GM15510 (cell line): ENCODE measurements around the gene F11R.

ENCODE experiments used
- POLR2A ChIP-seq: IDR thresholded peaks from 3 replicates; pipeline ENCODE4 v1.6.1; 2011; ENCODE audit warnings: borderline replicate concordance; ENCODE audit not compliant: insufficient read length; ENCODE audit errors: extremely low read depth

F11R gene

DNA sequence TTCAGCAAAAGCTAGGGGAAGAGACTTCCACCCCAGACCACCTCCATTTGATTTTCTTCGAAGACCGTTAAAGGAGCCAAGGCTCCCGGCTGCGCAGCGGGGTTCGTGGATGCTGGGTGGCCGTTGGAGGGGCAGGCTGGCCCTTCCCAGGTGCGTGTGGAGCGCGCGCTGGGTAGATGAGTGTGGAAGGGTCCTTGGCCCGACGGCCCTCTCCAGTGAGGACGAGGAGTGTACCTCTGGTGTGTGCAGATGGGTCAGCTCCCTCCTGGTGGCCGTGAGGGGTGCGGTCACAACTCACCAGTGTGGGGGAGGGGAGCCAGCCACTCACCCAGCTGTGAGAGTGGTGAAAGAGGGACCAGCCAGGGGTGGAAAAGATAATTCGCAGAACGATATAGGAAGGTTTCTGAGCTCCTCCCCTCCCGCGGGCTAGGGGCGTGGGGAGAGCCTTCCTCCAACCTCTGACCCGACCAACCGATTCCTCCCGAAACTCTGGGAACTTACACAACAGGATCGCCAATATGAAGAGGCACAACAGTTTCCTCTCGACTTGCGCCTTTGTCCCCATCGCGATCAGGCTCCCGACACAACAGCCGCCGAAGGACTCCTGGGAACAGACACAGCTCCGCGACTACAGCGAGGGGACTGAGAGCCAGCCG, at the start of gene F11R:
TSS of gene F11R (minus strand) at position 644 of the 656 bp plus-strand sequence. CDS start at position 565, 79 bp downstream.
- no peak for TF ChIP-seq POLR2A

DNA sequence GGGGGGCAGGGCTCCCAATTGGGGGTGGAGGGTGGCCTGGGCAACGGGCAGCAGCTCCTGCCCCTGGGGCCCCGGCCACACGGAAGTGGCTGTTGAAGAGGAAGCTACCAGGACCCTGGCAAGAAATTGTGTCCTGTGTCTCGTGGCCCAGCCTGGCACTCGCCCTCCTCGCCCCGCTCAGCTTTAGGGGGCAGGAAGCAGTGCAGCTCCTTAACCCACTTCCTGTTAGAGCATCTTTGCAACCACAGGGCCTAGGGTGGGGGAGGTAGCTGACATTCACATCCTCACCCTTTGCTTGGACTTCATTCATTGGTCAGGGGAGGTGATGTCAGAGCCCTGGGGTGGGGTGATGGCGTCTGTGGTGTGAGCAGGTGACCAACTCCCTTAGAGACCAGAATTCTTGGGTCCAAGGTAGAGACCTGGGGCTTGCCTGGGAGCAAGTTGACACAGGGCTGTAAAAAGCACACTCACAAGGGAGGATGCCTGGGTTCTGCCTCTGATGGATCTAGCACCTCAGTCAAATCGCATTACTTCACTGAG, 48.8 kb upstream of the F11R start, which contains the start of gene ARHGAP30:
TSS of gene ARHGAP30 (minus strand) at position 161 of the 540 bp plus-strand sequence. CDS start 267 bp downstream, outside the sequence.
- TF ChIP-seq POLR2A, result peak; percentile 79

- no peak for TF ChIP-seq POLR2A
Measured at GRCh38 chr1:161069241-161069640, 48.3 kb upstream of the F11R start.

- peak; percentile 49 for TF ChIP-seq POLR2A
Measured at GRCh38 chr1:161068306-161069234, 47.6 kb upstream of the F11R start.

DNA sequence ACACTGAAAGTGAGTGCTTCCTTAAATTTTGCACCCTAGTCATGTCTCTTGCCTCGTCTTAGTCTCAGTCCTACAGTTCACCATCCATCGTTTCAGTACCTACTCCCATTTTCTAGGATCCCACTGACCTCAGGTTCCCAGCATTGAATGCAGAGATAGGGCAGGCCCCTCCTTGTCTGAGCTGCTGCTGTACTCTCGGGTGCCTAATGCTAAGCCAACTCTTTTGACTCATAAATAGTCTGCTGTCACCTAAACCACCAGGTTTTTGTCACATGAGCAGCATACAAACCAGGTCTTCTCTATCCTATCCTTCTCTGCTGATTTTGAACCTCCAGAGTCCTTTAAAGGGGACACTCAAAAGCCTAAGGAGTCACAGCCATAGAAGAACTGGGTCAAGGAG, 45.7 kb upstream of the F11R start:
- TF ChIP-seq POLR2A, result no peak

DNA sequence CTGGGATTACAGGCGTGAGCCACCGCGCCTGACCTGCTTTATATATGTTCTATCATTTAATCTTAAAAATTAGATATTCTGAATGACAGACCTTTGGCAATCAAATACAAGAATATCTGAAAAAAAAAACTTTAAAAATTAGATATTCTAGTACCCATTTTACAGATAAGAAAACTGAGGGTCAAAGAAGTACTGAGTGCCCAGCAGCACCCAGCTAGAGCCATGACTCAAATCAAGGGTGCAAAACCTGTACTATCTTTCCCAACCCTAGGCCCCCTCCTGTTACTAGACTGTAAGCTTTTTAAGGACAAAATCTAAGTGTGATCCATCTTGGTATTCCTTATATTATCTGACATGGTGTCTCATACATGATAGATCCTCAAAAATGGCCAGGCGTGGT, 40.5 kb upstream of the F11R start:
- no peak for TF ChIP-seq POLR2A

DNA sequence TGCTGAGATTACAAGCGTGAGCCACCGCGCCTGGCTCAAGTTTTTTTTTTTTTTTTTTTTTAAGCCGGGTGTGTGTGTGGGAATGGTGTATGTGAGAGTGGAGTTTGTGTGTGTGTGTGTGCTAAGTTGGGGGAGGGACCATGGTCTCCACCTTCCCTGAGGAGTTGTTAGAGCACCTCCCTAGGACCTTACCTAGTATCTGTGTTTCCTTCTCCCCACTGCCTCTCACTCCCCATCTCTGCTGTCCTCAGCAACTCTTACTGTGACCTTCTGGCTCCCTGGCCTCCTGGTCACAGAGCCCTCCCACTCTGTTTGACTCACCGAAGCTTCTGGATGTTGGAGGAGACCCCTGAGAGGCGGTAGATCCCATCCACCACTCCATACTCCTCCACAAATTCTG, 38.3 kb upstream of the F11R start:
- no peak for TF ChIP-seq POLR2A

- TF ChIP-seq POLR2A, result no peak
Measured at GRCh38 chr1:161054805-161055204, 33.9 kb upstream of the F11R start.

DNA sequence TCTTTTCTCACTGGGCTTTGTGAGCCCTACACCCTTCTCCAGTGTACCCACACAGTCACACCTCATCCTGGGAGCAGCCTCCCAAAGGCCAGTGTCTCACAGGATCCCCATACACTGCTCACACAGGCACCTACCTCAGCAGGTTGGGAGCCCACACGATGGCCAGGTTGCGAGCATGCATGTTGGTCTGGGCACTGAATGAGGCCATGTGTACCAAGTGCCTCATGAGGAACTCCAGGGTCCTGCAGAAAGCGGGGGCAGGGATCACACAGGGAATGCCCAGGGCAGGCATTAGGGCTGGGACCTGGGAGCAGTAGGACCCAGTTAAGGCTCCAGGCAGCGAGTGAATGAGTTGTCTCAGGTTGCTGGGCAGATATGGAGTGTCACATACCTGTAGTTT, 33.3 kb upstream of the F11R start:
- TF ChIP-seq POLR2A, result no peak

DNA sequence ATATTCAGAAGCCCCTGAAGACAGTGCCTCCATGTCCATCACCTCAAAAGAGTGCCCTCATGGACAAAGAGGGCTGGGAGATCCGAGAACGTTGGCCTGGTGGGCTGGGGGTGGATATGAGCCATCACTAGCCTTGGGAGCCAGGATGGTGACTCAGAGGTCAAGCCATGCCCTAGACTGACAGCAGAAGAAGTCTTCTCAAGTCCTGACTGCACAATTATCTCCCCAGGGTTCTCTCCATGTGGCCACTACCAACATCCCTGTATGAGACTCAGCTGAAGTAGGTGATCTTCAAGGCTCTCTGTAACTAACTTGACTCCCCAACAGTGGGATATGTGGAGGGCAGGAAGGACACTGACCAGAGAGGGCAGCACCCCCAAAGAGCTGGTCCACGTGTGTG, 31.9 kb upstream of the F11R start:
- no peak for TF ChIP-seq POLR2A

DNA sequence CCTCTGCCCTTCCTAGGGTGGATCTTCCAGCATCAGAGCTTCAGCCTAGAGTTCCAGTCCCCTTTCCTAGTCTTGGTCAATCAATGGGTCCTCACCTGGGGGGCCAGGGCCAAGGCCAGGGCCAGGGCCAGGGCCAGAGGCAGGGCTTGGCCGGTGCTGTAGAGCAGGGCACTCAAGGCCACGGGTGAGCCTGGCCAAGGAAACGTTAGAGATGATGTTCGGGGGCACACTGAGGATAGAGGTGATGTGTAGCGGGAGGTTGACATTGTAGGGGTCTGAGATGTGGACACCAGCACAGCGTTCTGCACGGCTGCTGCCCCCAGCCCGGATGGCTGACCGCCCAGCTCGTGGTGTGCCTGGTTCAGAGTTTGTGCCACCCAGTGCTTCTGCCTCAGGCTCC, 30.3 kb upstream of the F11R start:
- no peak for TF ChIP-seq POLR2A

GRCh38 chr1:161048949-161049722, 28.2 kb upstream of the F11R start:
- no peak for TF ChIP-seq POLR2A

DNA sequence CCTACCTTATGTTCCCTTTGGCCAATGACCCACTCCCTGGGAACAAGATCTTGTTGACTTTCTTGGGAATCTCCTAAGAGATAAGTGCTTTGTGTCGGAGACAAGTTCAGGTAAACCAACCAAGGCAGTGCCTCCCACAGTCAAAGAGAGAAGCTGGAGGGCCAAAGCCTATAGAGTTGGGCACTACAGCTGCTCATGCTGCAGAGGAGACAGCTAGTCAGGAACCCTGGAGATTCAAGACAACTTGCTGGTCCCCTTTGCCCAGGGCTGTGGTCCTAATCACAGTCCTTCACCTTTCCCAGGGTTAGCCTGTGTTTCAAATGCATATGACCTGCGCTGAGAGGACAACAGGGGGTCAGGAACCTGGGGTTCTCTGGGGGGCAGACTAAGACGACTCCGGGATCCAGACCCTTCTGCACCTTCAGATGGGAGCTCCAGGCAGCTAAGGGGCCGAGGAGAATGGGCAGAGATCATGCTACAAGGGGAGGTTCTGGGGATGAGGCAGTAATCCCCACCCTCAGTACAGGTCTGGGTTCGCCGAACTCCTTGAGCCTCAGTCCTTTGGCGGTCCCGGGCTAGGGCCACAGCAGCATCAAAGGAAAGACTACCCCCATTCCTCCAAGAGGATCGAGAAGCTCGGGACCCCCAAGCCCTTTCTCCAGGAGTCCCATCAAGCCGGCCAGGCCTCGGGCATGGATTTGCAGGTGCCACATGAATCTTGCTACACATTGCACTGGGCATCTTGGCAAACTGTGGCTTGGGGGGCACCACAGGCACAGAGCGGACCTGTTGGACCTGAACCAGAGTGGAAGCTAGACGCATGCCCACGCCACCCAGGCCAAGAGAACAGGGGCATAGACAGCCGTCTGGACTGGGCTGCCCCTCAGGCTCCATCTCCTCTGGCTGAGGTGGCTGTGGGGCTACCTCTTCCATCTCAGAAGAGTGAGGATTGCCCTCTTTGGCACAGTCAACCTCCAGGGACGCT, 26.8 kb upstream of the F11R start:
- TF ChIP-seq POLR2A, result no peak
